Measurements from ENCODE around the gene TCF7L1.
"Not testable (repeated sequence)": the region's sequence is repeated elsewhere in the genome, so short reads cannot be mapped to it uniquely, and the experiment has no call there.

The TCF7L1 gene

DNA sequence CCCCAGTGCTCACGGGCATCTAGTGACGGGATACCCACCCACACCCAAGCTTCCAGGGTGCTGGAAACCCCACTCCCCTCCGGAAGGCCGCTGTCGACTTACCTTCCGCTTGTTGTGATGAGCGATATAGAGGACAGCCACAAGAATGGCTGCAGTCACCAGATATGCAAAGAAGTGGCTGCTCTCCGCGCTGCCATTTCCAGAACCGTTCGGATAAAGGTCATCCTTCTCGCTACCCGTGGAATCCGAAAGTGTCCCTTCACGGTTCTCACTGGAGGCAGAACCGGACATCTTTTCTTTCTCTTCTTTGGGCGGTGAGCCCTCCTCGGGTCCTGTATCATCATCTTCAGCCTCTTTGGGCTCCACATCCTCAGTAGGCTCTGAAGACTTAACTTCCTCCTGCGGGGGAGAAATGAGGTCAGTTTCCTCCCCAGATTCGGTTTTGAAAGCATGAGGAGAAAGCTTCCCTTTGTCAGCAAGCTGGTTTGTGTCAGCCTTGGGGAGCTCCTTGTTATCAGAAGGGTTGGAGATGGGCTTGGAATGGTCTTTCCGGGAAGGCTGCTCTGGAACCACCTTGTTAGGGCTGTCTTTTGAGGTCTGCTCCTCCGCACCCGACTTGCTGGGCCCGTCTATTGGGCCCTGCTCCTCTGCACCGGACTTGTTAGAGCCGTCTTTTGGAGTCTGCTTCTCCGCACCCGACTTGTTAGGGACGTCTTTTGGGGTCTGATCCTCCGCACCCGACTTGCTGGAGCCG lies 193.4 kb downstream of the TCF7L1 start:
- DNase-seq (ENCODE audit: low read depth) = no peak

DNA sequence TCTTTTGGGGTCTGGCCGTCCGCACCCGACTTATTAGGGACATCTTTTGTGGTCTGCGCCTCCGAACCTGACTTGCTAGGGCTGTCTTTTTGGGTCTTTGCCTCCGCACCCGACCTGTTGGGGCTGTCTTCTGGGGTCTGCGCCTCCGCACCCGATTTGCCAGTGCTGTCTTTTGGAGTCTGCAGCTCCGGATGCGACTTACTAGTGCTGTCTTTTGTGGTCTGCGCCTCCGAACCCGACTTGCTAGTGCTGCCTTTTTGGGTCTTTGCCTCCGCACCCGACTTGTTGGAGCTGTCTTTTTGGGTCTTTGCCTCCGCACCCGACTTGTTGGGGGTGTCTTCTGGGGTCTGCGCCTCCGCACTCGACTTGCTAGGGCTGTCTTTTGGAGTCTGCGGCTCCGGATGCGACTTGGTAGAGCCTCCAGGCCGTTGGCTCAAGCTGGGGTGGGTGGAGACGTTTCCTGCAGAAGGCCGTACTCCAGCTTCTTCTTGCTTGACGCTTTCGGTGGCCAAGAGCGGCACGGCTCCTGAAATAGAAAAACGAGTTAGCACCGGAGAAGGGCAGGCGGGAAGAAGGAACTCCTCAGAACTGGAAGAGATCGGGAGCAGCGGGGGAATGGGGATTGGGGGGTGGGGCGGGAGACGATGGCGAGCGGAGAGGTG lies 194.1 kb downstream of the TCF7L1 start:
- no peak for DNase-seq (ENCODE audit: low read depth)

DNA sequence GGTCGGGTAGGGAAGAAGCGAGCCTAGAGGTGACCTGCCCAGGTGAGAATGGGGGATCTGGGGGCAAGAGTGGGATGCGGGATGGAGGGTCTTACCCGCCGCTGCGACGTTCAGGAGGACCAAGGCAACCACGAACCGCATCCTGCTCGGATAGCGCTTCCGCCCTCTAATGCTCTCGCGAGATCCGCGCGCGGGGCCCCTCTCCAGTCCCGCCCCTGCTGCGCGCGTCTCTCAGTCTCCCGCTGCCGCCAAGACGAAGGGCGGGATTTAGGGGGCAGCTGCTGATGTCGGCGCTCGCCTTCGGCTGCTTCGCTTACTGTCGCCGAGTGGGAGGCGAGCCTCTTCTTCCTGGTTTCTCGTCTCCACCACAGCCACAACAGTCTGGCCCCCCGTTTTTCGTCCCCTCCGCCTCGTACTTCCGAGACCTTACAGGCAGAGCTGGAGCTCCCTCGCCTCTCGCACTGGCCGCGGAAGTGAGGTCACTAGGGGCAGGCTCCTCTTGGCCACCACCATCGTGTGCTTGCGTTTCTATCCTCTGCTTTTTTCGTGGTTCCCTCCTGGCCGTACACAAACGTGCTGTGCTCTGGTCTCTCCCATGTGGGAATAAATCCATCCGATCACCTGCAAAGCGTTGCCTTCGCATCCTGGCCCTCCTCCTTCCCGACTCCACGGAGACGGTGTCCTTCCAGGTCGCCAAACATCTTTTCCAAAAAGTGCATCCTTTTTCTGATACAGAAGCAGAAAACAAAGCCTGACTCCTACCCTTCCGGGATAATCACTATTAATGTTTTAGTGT lies 194.8 kb downstream of the TCF7L1 start, which contains the start of gene TGOLN2:
Gene TGOLN2 (minus strand): TSS at position 168 of the 796 bp plus-strand sequence. CDS start 27 bp downstream, at position 141.
- DNase-seq (ENCODE audit: low read depth) = no peak

DNA sequence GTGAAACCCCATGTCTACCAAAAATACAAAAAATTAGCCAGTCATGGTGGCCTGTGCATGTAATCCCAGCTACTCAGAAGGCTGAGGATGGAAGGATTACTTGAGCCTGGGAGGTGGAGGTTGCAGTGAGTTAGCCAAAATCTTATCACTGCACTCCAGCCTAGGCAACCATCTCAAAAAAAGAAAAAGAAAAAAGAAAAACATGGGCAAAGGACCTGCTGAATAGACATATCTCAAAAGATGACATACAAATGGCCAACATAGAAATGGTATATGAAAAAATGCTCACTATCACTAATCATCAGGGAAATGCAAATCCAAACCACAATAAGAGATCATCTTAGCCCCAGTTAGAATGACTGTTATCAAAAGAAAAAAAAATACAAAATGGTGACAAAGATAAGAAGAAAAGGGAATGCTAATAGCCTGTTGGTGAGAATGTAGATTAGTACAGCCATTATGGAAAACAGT lies 196.0 kb downstream of the TCF7L1 start:
- no peak for DNase-seq (ENCODE audit: low read depth)

DNA sequence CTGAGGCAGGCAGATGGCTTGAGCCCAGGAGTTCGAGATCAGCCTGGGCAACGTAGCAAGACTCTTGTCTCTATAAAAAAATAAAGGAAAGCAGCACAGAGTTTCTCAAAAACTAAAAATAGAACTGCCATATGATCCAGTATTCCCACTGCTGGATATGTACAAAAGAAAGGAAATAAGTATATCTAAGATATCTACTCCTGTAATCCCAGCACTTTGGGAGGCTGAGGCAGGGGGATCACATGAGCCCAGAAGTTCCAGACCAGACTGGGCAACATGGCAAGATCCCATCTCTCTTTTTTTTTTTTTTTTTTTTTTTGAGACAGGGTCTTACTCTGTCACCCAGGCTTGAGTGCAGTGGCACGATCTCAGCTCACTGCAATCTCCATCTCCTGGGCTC lies 196.5 kb downstream of the TCF7L1 start:
- DNase-seq (ENCODE audit: low read depth) = not testable (repeated sequence)

DNA sequence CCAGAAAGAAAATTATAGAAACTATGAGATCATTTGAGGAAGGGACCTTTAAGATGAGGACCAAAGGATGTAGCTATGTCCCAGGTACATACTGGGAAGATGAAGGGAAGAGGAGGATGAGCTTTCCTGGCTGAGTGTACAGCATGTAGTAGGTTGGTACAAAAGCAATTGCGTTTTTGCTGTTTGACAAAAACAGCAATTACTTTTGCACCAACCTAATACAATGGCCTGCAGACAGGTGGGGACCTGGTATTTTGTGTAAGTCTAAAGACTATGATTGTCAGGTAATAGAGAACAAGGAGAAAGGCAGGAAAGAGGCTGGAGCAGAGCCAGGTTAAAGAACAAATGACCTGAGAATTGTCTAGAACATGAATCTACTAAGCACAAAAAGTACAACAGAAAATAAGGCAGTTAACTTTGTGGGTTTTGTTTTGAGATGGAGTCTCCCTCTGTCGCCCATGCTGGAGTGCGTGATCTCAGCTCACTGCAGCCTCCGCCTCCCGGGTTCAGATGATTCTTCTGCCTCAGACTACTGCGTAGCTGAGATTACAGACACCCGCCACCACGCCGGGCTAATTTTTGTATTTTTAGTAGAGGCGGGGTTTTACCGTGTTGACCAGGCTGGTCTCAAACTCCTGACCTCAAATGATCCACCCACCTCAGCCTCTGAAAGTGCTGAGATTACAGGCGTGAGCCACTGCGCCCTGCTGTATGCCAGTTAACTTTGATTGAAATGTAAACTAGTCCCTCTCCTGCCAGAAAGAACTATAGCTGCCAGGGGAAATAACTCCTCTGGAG lies 197.8 kb downstream of the TCF7L1 start:
- DNase-seq (ENCODE audit: low read depth) = no peak

DNA sequence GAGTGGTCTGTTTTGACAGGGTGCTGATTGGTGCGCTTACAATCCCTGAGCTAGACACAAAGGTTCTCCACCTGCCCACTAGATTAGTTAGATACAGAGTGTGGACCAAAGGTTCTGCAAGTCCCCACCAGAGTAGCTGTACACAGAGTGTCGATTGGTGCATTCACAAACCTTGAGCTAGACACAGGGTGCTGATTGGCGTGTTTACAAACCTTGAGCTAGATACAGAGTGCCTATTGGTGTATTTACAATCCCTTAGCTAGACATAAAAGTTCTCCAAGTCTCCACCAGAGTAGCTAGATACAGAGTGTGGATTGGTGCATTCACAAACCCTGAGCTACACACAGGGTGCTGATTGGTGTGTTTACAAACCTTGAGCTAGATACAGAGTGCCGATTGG lies 200.7 kb downstream of the TCF7L1 start:
- DNase-seq (ENCODE audit: low read depth) = not testable (repeated sequence)

DNA sequence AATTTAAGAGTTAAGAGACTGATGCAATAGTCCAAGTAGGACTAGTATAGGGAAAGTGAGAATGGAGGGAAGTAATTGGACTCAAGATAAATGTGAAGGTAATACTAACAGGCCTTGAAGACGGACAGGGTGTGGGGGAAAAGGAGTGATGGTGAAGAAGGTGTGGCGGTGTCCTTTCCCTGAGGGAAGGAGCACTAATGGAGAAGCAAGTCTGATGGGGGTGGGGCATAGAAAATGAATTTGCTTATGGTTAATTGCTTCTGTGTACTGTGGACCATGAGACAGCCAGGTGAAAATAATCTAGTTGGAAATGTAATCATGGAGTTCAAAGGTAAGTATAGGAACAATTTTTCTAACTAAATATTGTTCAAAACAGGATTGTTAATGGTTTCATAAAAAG lies 201.7 kb downstream of the TCF7L1 start:
- no peak for DNase-seq (ENCODE audit: low read depth)

DNA sequence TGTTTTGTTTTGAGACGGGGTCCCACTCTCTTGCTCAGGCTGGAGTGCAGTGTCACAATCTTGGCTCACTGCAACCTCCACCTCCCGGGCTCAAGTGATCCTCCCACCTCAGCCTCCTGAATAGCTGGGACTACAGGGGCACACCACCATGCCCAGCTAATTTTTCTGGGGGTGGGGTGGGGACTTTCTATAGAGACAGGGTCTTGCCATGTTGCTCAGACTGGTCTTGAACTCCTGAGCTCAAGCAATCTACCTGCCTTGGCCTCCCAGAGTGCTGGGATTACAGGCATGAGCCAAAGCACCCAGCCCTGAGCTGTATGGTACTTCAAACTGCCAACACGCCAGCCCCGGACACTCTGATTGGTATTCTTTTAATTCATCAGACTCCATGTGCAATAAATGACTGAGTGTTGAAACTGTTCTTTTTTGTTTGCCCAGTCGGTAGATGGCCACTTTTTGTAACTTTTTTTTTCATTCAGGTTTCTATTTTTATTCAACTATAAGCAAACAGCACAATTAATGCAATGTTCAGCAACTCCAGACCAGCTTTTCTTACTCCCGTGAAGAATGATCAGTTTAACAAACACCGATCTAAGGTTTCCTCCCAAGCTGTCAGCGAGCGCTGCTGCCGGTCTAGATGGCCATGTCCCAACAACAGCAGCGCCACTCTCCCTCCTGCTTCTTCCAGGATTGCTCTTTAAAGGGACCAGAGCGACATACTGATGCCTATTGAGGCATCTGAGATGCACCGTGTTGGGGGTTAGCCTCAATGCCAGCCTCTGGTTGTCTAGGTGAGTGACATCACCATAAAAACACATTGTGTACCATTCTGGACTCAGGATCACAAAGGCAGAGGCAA lies 207.1 kb downstream of the TCF7L1 start:
- no peak for DNase-seq (ENCODE audit: low read depth)

DNA sequence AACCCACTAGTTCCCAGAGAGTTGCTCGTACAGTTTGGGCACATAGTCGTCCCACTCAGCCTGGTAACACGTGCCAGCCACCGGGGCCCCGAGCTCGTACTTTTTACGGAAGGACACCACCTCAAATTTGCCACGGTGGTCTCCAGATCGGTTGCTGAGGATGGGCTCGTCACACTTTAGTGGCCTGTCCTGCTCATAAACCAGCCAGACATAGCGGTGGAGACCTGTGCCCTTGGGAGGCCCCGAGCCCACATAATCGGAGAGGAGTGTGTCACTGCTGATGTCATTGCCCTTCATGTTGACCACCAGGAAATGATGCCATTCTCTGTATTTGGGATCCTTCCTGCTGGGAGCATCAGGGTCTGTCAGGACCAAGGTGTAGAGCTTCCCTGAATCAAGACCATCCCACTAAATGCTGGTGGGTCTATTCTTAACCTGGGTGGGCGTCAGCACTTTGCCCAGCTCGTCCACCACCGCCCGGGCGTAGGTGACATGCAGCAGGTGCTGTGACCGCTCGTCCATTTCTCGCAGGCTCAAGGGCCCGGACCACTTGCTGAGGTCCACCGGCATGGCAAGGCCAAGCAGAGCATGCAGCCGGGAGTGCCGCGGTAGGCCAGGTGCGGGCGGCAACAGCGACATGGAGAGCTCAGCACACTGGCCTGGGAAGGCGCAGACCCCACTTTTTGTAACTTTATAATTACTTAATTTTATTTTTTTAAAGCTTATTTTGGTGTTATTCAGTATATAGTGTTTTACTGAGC lies 208.3 kb downstream of the TCF7L1 start:
- DNase-seq (ENCODE audit: low read depth) = no peak

DNA sequence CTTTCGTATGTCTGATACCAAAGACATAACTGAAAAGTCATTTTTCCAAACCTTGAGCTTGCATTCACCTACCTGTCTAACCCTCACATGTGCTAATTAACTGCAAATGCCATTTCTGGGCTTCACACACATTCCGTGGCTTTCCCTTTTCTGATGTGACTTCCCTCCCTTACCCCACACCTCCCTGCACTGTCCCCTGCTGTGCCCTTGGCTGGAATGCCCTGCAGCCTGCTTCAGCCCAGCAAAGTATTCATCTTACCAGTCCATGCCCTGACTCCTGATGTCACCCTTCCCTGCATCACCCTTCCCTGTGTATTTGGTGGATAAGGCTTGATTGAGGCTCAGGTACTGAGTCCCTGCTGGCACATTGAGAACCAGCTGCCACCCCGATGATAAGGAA lies 209.0 kb downstream of the TCF7L1 start:
- no peak for DNase-seq (ENCODE audit: low read depth)

DNA sequence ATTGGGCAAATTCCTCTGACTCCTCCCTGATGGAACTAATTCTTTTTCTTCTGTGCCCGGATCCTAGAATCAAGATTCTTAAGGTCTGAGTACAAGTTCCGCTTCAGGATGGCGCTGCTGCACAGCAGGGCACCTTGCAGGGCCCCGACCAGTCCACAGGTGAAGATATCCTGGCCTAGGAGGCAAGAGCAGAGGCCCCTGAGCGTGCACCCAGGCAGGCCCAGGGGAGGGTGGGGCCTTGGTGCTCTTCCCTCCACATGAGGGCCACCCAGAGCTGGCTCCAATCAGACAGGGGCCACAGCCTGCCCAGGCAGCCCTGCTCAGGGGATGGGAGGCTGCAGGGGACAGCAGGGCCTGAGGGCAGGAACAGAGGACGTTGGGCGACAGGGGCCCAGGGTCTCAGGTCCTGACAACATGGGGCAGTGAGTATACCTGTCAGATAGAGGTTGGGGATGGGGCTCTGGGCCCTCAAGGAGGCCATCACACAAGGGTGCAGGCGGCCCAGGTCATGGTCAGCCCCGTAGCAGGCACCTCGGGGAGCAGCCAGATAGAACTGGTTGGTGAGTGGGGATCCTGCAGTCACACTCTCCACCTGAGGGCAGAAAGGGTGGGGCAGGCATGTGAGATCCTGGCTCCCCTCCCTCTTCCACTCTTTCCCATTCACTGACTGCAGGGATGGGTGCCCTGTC lies 210.2 kb downstream of the TCF7L1 start:
- DNase-seq (ENCODE audit: low read depth) = not testable (repeated sequence)

DNA sequence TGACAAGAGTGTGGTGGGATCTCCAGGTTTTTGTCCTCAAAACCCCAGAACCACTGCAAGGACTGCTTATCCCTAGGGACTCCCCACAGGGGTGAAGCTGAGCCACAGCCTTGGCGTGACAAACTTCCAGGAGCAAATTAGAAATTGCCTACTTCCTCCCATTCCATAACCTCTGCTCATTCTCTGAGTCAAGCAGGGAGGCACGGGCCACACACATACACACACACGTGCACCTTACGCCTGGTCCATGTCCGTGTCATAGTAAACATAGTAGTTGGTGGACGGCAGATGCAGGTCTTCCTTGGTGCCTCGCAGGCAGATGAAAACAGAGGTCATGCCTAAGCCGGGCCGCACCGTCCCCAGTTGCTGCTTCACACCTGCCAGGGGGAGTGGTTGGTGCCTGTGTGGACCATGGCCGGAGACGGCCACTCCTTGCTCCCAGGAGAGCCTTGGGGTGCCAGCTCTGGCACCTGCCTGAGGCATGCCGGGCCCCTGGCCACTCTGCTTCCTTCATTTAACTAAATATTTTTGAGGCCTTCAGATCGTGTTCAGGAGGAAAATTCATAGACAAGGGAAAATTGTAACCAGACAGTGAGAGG lies 211.3 kb downstream of the TCF7L1 start:
- no peak for DNase-seq (ENCODE audit: low read depth)

DNA sequence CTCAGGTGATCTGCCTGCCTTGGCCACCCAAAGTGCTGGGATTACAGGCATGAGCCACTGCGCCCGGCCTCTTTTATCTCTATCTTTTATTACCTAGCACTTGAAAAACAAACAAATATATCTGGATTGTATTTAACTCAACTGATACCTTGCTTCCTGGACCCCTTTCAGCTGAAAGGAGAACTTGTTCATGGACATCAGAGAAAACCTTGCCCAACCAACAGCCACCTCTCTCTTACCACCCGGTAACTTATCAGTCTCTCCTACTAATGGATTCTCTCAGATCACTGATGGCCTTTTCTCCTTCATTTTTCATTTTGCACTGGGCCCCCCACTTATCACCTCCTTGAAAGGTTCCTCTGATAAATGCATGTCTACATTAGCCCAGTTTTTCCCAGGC lies 214.4 kb downstream of the TCF7L1 start:
- no peak for DNase-seq (ENCODE audit: low read depth)

DNA sequence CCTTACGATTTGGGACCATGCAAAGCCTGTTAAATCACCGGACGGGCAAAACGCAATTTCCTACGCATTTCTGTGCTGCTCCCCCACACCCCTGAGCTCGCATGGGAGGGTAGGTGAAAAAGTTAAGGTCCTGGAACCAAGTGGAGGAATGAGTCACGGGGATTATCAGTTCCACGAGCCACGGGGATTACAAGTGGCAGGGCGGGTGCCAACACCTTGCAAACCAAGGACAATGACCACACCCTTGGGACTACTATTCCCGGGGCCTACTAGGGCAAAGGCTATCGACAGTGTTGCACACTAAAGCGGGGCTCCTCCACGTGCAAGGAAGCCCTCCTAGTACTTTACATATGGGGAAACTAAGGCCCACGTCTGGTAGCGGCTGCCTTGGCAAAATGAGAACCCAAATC lies 220.7 kb downstream of the TCF7L1 start:
- DNase-seq (ENCODE audit: low read depth) = no peak

DNA sequence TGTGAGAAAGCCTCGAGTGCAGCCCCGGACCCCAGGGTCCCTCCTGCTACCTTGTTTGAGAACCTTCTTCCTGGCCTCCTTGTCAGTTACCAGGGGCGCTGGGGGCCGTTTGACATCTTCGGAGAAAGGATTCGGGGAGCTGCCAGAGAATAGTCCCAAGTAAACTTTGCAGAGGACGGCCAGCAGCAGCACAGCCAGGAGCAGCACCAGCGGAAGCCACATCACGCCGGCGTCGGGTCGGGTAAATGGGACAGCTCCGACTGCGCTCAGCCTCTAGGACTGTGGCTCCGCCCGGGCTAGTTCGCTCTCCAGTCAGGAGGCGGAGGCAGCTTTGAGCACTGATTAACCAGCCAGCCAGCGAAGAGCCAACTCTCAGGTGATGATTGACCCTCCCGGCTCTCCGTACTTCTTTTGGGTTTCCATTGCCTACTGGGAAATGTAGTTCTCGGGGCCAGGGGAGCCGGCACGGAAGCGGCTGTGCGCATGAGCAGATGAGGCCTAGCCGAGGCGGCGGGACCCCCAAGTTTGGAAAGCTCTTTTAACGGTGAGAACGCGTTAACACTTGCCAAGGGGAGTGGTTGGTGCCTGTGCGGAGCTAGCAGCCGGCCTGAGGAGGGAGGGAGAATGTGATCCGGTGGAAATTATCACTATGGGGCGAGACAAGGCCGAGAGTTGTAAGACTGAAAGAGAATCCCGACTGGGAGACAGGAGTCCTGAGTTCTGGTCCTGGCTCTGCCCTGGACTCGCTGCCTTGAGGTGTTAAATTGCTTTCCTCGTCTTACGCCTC lies 221.3 kb downstream of the TCF7L1 start, which contains the start of the genes ELMOD3 and RETSAT:
Gene ELMOD3 (plus strand): TSS at position 484 of the 787 bp plus-strand sequence. CDS start 2,430 bp downstream, outside the sequence.
Gene RETSAT (minus strand): TSS at position 243 of the 787 bp plus-strand sequence. CDS start 21 bp downstream, at position 222.
- DNase-seq (ENCODE audit: low read depth) = peak; percentile 98

DNA sequence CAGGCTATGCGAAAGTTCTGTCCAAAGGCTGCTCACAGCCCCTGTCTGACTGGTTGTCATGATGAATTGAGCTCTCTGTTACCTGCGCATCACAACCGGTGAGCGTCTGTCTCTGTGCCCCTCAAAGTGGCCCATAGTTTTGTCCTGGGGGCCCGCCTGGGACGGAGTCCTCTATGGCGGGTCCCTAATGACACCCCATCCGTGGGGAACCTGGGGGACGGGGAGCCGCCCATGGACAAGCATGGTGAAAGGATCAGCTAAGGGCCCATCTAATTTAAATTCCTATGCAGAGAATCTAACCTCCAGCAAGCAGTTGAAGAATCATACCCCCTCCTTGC lies 221.8 kb downstream of the TCF7L1 start:
- no peak for DNase-seq (ENCODE audit: low read depth)

DNA sequence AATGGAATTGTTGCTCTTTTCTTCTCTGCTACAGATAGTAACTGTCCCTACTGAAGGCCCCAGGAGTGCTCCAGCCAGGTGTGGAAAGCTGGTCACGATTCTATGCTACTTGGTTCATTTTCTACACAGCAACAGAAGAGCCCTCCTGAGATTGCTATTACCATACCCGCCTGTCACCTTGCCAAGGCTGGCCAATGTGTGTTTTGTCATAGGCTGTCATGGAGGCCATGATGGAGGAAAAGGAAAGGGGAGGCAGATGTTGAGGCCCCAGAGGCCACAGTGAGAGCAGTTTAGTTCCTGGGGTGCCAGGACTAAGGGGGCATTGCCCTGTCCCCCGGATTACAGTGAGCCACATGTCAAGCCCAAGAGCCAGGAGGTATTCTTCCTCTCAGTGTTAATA lies 222.3 kb downstream of the TCF7L1 start:
- DNase-seq (ENCODE audit: low read depth) = no peak
